ENCODE results near the gene RICTOR. TPM values are rescaled to one million over a fixed set of nuclear protein-coding genes. Genes with fewer than 3 reads are reported as not detected.
A peak's percentile ranks its signal among the peaks of the same experiment; 100 is the strongest.

Gene RICTOR
- total and polyA plus RNA-seq, 9 of the 15 experiments (the other 6 are each of a cell fraction or from before 2014, with no cell fraction given): 13.9 to 46.6 (median 22.6) TPM

- TF ChIP-seq, protein P1, sequence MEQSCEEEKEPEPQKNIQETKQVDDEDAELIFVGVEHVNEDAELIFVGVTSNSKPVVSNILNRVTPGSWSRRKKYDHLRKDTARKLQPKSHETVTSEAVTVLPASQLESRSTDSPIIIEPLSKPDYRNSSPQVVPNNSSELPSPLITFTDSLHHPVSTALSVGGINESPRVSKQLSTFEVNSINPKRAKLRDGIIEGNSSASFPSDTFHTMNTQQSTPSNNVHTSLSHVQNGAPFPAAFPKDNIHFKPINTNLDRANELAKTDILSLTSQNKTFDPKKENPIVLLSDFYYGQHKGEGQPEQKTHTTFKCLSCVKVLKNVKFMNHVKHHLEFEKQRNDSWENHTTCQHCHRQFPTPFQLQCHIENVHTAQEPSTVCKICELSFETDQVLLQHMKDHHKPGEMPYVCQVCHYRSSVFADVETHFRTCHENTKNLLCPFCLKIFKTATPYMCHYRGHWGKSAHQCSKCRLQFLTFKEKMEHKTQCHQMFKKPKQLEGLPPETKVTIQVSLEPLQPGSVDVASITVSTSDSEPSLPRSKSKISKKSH (CRISPR knock-in tag; IDR thresholded peaks at IDR 0.05): no peak
- TF ChIP-seq, protein P2, sequence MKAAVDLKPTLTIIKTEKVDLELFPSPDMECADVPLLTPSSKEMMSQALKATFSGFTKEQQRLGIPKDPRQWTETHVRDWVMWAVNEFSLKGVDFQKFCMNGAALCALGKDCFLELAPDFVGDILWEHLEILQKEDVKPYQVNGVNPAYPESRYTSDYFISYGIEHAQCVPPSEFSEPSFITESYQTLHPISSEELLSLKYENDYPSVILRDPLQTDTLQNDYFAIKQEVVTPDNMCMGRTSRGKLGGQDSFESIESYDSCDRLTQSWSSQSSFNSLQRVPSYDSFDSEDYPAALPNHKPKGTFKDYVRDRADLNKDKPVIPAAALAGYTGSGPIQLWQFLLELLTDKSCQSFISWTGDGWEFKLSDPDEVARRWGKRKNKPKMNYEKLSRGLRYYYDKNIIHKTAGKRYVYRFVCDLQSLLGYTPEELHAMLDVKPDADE (conservative IDR thresholded peaks at IDR 0.05; ENCODE audit: control insufficient read depth, low read depth, low read length): no peak
- no peak for TF ChIP-seq ZNF695 (CRISPR knock-in tag; IDR thresholded peaks at IDR 0.05)
- no peak for TF ChIP-seq RBBP5 (IDR thresholded peaks at IDR 0.05; ENCODE audit: borderline replicate concordance, insufficient read depth, low read length, poor library complexity, severe bottlenecking)
- no peak for TF ChIP-seq MEF2A (IDR thresholded peaks at IDR 0.05; ENCODE audit: control insufficient read depth, low read depth, low read length)
- TF ChIP-seq ZMIZ1 (IDR thresholded peaks at IDR 0.05; ENCODE audit: low read depth in 2 of 2, low read length in 2 of 2): peak in 1 of 2 experiments; percentile 59; a peak in 1 of 4 replicates
- no peak for TF ChIP-seq HMG20A (CRISPR knock-in tag; conservative IDR thresholded peaks at IDR 0.05)
- peak; percentile 44 for TF ChIP-seq CCNT2 (IDR thresholded peaks at IDR 0.05; ENCODE audit: borderline replicate concordance, extremely low read depth, insufficient read length, low read depth, low read length)
- TF ChIP-seq TSC22D4 (tag; IDR thresholded peaks at IDR 0.05): no peak
- no peak for TF ChIP-seq THRAP3 (IDR thresholded peaks at IDR 0.05; ENCODE audit: borderline replicate concordance)
- no peak for TF ChIP-seq MTF1 (CRISPR knock-in tag; IDR thresholded peaks at IDR 0.05; ENCODE audit: borderline replicate concordance)
- no peak for TF ChIP-seq ZNF232 (CRISPR knock-in tag; IDR thresholded peaks at IDR 0.05)
- TF ChIP-seq EGR1 (conservative IDR thresholded peaks at IDR 0.05): no peak
- no peak for TF ChIP-seq RB1 (IDR thresholded peaks at IDR 0.05; ENCODE audit: low read depth)
- TF ChIP-seq SOX6 (IDR thresholded peaks at IDR 0.05): peak; percentile 61; the same call in 1 of the 2 replicates
- no peak for TF ChIP-seq PHF21A (IDR thresholded peaks at IDR 0.05; ENCODE audit: borderline replicate concordance, low read depth)
- no peak for TF ChIP-seq ZKSCAN8 (CRISPR knock-in tag; IDR thresholded peaks at IDR 0.05)
Measured at GRCh38 chr5:39076757-39077728, 2.8 kb upstream of the RICTOR start (continued).
